H1 (cell line): ENCODE data around the gene MRPS2. TPM values are rescaled to one million over a fixed set of nuclear protein-coding genes. Genes with fewer than 3 reads are reported as not detected.
A peak's percentile ranks its signal among the peaks of the same experiment; 100 is the strongest.

Experiments used
- CTCF ChIA-PET: fragments of 300-600 bp; sonication (Branson Sonifier 250); formaldehyde crosslinking; loops from one replicate; lab custom pipeline; 2021; ENCODE audit not compliant: partially characterized antibody; lab: Charles Lee
- POLR2A ChIA-PET: fragments of 300-600 bp; sonication (Branson Sonifier 250); formaldehyde crosslinking; loops from one replicate; lab custom pipeline; 2021; ENCODE audit warnings: inconsistent platforms; ENCODE audit not compliant: partially characterized antibody; lab: Charles Lee
- DNase-seq, 2 experiments: peaks; one replicate each; pipeline versions ENCODE4 v3.0.0 to v3.0.0-alpha.2; 2010 to 2022; ENCODE audit warnings: low spot score in 2 of 2, low read depth in 1 of 2, mixed read lengths in 1 of 2
- FAIRE-seq: peaks from 2 replicates; lab custom pipeline; 2011; peaks lifted over from hg19 to GRCh38; lab: Jason Lieb, UNC
- H2AFZ ChIP-seq: 2 replicates; pipeline ENCODE4 v1.8.1; 2012; ENCODE audit warnings: low read length, inconsistent platforms
- H2AK5ac ChIP-seq: 2 replicates; pipeline ENCODE4 v1.6.1; 2013; ENCODE audit warnings: low read depth, low read length
- H2BK120ac ChIP-seq: replicated peaks from 2 replicates; pipeline ENCODE3; 2013; ENCODE audit warnings: low read depth, low read length, inconsistent platforms
- H2BK12ac ChIP-seq: 2 replicates; pipeline ENCODE4 v1.6.1; 2013; ENCODE audit warnings: low read depth, low read length
- H2BK15ac ChIP-seq: 2 replicates; pipeline ENCODE4 v1.6.1; 2013; ENCODE audit warnings: low read length
- H2BK20ac ChIP-seq: 2 replicates; pipeline ENCODE4 v1.6.1; 2013; ENCODE audit warnings: low read length
- H2BK5ac ChIP-seq: 2 replicates; pipeline ENCODE4 v1.6.1; 2013; ENCODE audit warnings: low read depth, low read length
- H3K14ac ChIP-seq: 2 replicates; pipeline ENCODE4 v1.6.1; 2013; ENCODE audit warnings: inconsistent platforms; ENCODE audit not compliant: insufficient read length
- H3K18ac ChIP-seq: 2 replicates; pipeline ENCODE4 v1.6.1; 2013; ENCODE audit warnings: low read length; ENCODE audit errors: extremely low read depth
- H3K23ac ChIP-seq: 2 replicates; pipeline ENCODE4 v1.6.1; 2013; ENCODE audit warnings: inconsistent platforms; ENCODE audit not compliant: insufficient read length
- H3K23me2 ChIP-seq: 2 replicates; pipeline ENCODE4 v1.6.1; 2013; ENCODE audit warnings: low read depth, low read length
- H3K27ac ChIP-seq: 2 replicates; pipeline ENCODE4 v1.6.1; 2011; ENCODE audit warnings: low read depth, low read length, inconsistent platforms
- H3K27me3 ChIP-seq, 4 experiments: replicated peaks in 1 of 4; 1 replicate in 1 of 4; 2 replicates in 3 of 4; pipeline versions ENCODE4 v1.6.1 to v1.8.1; 2011 to 2013; ENCODE audit warnings: low read length in 3 of 4, mild to moderate bottlenecking in 3 of 4, inconsistent platforms in 2 of 4, mixed read lengths in 2 of 4, moderate library complexity in 1 of 4; ENCODE audit not compliant: control insufficient read depth in 3 of 4, insufficient read depth in 3 of 4; ENCODE audit errors: extremely low read depth in 1 of 4
- H3K36me3 ChIP-seq, 4 experiments: 2 replicates each; pipeline versions ENCODE4 v1.6.1 to v1.8.1; 2011 to 2013; ENCODE audit warnings: mild to moderate bottlenecking in 4 of 4, low read length in 3 of 4, moderate library complexity in 2 of 4, control low read depth in 1 of 4, inconsistent platforms in 1 of 4; ENCODE audit not compliant: insufficient read depth in 4 of 4, control insufficient read depth in 2 of 4
- H3K4ac ChIP-seq: replicated peaks from 2 replicates; pipeline ENCODE3; 2013; ENCODE audit warnings: low read length, low read depth, mixed read lengths, inconsistent platforms; ENCODE audit not compliant: insufficient read length
- H3K4me1 ChIP-seq, 4 experiments: replicated peaks in 1 of 4; 1 replicate in 1 of 4; 2 replicates in 3 of 4; pipeline versions ENCODE4 v1.6.1 to v1.8.1; 2011 to 2013; ENCODE audit warnings: low read length in 3 of 4, inconsistent platforms in 2 of 4, mixed read lengths in 1 of 4; ENCODE audit not compliant: insufficient read depth in 4 of 4, control insufficient read depth in 3 of 4
- H3K4me2 ChIP-seq, 2 experiments: 2 replicates each; pipeline versions ENCODE4 v1.6.1 to v1.8.1; 2011 to 2013; ENCODE audit warnings: low read depth in 2 of 2, low read length in 2 of 2, control low read depth in 1 of 2, inconsistent platforms in 1 of 2, mild to moderate bottlenecking in 1 of 2; ENCODE audit not compliant: insufficient read depth in 1 of 2
- H3K4me3 ChIP-seq, 4 experiments: fragments of 200-600, 300-600 bp in 1 of 4; sonication (generic), shearing (Covaris generic), sonication (Bioruptor Twin) in 1 of 4; 2 replicates each; pipeline versions ENCODE4 v1.5.1 to v1.8.1; 2011 to 2016; ENCODE audit warnings: low read length in 4 of 4, low read depth in 3 of 4, control low read depth in 2 of 4, inconsistent platforms in 2 of 4, mild to moderate bottlenecking in 2 of 4, mixed read lengths in 1 of 4, moderate library complexity in 1 of 4; ENCODE audit not compliant: insufficient read depth in 2 of 4; ENCODE audit errors: extremely low read depth in 1 of 4
- H3K56ac ChIP-seq: replicated peaks from 2 replicates; pipeline ENCODE3; 2013; ENCODE audit warnings: low read depth, mild to moderate bottlenecking, mixed read lengths, low read length, inconsistent platforms; ENCODE audit not compliant: insufficient read length
- H3K79me1 ChIP-seq: 2 replicates; pipeline ENCODE4 v1.6.1; 2013; ENCODE audit warnings: low read depth, low read length, control low read depth
- H3K79me2 ChIP-seq, 2 experiments: 2 replicates each; pipeline versions ENCODE4 v1.6.1 to v1.8.1; 2012 to 2013; ENCODE audit warnings: low read length in 2 of 2, mild to moderate bottlenecking in 2 of 2, inconsistent platforms in 1 of 2; ENCODE audit not compliant: insufficient read depth in 2 of 2, control insufficient read depth in 1 of 2
- H3K9ac ChIP-seq, 4 experiments: replicated peaks in 1 of 4; 1 replicate in 1 of 4; 2 replicates in 3 of 4; pipeline versions ENCODE4 v1.6.1 to v1.8.1; 2011 to 2013; ENCODE audit warnings: low read depth in 3 of 4, low read length in 3 of 4, control low read depth in 2 of 4, mild to moderate bottlenecking in 2 of 4, moderate library complexity in 2 of 4, inconsistent platforms in 1 of 4; ENCODE audit errors: extremely low read depth in 1 of 4
- H3K9me3 ChIP-seq, 2 experiments: 2 replicates each; pipeline versions ENCODE4 v1.6.1 to v1.8.1; 2012 to 2013; ENCODE audit warnings: mild to moderate bottlenecking in 2 of 2, moderate library complexity in 2 of 2, control low read depth in 1 of 2, inconsistent platforms in 1 of 2, low read depth in 1 of 2, low read length in 1 of 2, mixed read lengths in 1 of 2; ENCODE audit not compliant: insufficient read depth in 2 of 2
- H4K20me1 ChIP-seq, 2 experiments: replicated peaks in 1 of 2; 2 replicates each; pipeline versions ENCODE3 to v1.8.1; 2011 to 2013; ENCODE audit warnings: inconsistent platforms in 2 of 2, low read length in 2 of 2, mild to moderate bottlenecking in 1 of 2; ENCODE audit not compliant: insufficient read depth in 2 of 2, control insufficient read depth in 1 of 2
- H4K5ac ChIP-seq: 2 replicates; pipeline ENCODE4 v1.6.1; 2013; ENCODE audit warnings: low read length, low read depth, mixed read lengths, inconsistent platforms; ENCODE audit not compliant: insufficient read length
- H4K8ac ChIP-seq: 2 replicates; pipeline ENCODE4 v1.8.0; 2013; ENCODE audit warnings: mild to moderate bottlenecking, moderate library complexity, low read length, inconsistent platforms; ENCODE audit not compliant: insufficient read depth; ENCODE audit errors: extremely low read depth
- H4K91ac ChIP-seq: replicated peaks from 2 replicates; pipeline ENCODE3; 2013; ENCODE audit warnings: low read length, mixed read lengths, inconsistent platforms; ENCODE audit not compliant: insufficient read length
- POLR2AphosphoS5 ChIP-seq: IDR thresholded peaks from 2 replicates; pipeline ENCODE4 v1.6.1; 2011; ENCODE audit warnings: low read depth, low read length
- SP4 ChIP-seq: IDR thresholded peaks from 2 replicates; pipeline ENCODE4 v1.6.1; 2012; ENCODE audit warnings: low read length, inconsistent platforms
- WGBS, 2 experiments: shearing (Covaris generic) in 1 of 2; methylation state at CpG; one replicate each; pipeline versions ENCODE4 v1.1.6 to v1.1.7; 2013 to 2015; ENCODE audit warnings: low lambda C conversion rate in 2 of 2, mixed read lengths in 2 of 2, inconsistent platforms in 1 of 2, low coverage in 1 of 2, missing lambda C conversion rate in 1 of 2; ENCODE audit not compliant: insufficient replicate concordance in 2 of 2, insufficient coverage in 1 of 2, insufficient read length in 1 of 2; ENCODE audit errors: extremely low coverage in 1 of 2, missing lambda C conversion rate in 1 of 2; 5-methylcytosine and 5-hydroxymethylcytosine counted together
- polyA plus RNA-seq, 7 experiments: library from polyadenylated mRNA; depleted of rRNA in 3 of 7; stranded (reverse) in 5 of 7; unstranded in 2 of 7; fragments of >200 nt in 5 of 7; fragments of 200-250 nt in 2 of 7; gene quantifications; 1 replicate in 5 of 7; 2 replicates in 1 of 7; 4 replicates in 1 of 7; pipeline versions ENCODE4 v1.2.1 to v1.2.3, GENCODE V29; 2011 to 2013; ENCODE audit warnings: missing spikeins in 2 of 7, mixed read lengths in 2 of 7
- total RNA-seq: library from RNA; stranded (reverse); fragmentation: NEBNext Ultra II Directional; extraction: Animal tissue kit (Norgen Biotek cat#: 25700); gene quantifications from 2 replicates; pipeline ENCODE4 v1.2.1, GENCODE V29; 2021

The MRPS2 gene
- total and polyA plus RNA-seq, 2 of the 8 experiments (the other 6 are each of a cell fraction or from before 2014, with no cell fraction given) = 78.6 to 476 TPM

DNA sequence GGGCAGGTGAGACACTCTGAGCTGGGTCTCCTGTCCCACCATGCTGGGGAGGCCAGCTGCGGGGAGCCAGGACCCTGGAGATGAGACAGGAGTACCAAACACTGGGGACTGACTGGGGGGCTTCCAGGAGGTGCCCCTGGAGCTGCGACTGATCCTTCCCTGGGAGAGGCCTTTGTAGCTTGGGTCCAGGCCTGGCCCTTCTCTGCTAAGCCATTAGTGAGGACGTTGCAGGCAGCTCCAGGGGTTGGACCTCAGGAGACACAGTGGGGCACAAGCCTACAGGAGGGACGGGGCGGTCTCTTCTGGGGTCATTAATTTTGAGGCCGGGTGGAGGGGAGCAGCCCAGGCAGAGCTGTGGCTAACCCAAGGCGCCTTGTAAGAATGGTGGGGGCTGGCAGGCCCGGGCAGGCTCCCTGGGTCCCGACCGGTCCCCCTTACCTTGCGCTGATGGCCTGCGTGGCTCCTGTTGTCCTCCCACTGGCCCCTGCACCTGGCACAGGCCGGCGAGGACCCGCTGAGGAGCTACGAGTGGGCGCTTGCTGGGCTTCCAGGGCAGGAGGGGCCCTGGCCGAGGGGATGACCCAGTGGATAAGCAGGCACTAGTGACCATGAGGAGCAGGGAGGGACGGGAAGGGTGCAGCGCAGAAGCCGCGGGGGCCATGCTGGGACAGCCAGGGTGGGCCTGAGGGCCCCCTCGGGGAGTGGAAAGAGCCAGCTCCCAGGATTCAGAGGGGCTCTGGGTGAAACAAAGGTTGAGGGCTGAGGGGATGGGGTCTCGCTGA is 5.1 kb downstream of the MRPS2 start:
- FAIRE-seq (no peak), DNase-seq (no peak)
- Histone ChIP-seq H3K4me1 (peaks cover 0 to 14% (median 7%) of the 10 kb centered on the region in 4 experiments; a peak in 5 of 7 replicates), H4K20me1 (peaks cover 15 to 18% of the 10 kb centered on the region in 2 experiments), H3K9ac (no peak overlapping the region), H2AK5ac (no peak overlapping the region), H3K4ac (no peak overlapping the region), H3K4me2 (no peak overlapping the region), H3K18ac (no peak overlapping the region), H3K79me1 (0 out of 2 replicates have a peak, but pooled peaks cover 3% of the 10 kb centered on the region), H3K23me2 (no peaks in the 10 kb centered on the region; the same call in 1 of the 2 replicates), H3K79me2 (peaks cover 0 to 16% of the 10 kb centered on the region in 2 experiments; a peak in 2 of 4 replicates), H2BK12ac (no peak overlapping the region), H3K9me3 (no peaks in the 10 kb centered on the region), H3K27ac (no peak overlapping the region), H3K56ac (no peak overlapping the region), H3K14ac (no peak overlapping the region), H3K23ac (no peak overlapping the region), H2BK20ac (no peak overlapping the region), H2BK120ac (no peak overlapping the region), H4K91ac (no peak overlapping the region), H2AFZ (no peak overlapping the region), H4K5ac (no peak overlapping the region), H2BK15ac (no peak overlapping the region), H2BK5ac (no peak overlapping the region), H3K36me3 (peaks cover 8 to 30% (median 20%) of the 10 kb centered on the region in 4 experiments; a peak in 7 of 8 replicates), H4K8ac (no peak overlapping the region), H3K4me3 (no peak overlapping the region), H3K27me3 (no peaks in the 10 kb centered on the region)
- WGBS, 2 experiments = 82% methylated on average over 20 of the region's 24 CpGs; no CpG with 5 or more reads in 1 of the 2 experiments
- ChIA-PET POLR2A (interaction anchor here (0.6 to 2.8 kb wide), 7 partner anchors 14 to 177 kb away, joined by 3 to 10 read pairs (median 5); no protein-coding TSS in a partner anchor), CTCF (interaction anchor here (0.6 to 2.4 kb wide), 26 partner anchors 9 to 431 kb away, joined by 3 to 14 read pairs (median 4); no protein-coding TSS in a partner anchor)
- TF ChIP-seq POLR2AphosphoS5 = peak; percentile 5; the same call in 1 of the 2 replicates
- no peak for TF ChIP-seq SP4
